ENCODE data around the gene NABP2.

- no peak for TF ChIP-seq CTCF (IDR thresholded peaks at IDR 0.05; ENCODE audit: borderline replicate concordance, extremely low read depth, low read length, poor library complexity, severe bottlenecking)
- no peak for TF ChIP-seq EZH2 (IDR thresholded peaks at IDR 0.05; ENCODE audit: borderline replicate concordance, low read depth, low read length, severe bottlenecking)
These were observed 4.9 kb downstream of the NABP2 start for GRCh38 chr12:56229082-56229481.

Data from DND-41 (cell line).